Measurements from ENCODE around the gene EID1.
"Not testable (repeated sequence)": the region's sequence is repeated elsewhere in the genome, so short reads cannot be mapped to it uniquely, and the experiment has no call there.

Gene EID1

GRCh38 chr15:48877630-48878595 is at the start of gene EID1:
Gene EID1 (plus strand): TSS chr15:48878134. CDS start chr15:48878177, 43 bp downstream.
- DNase-seq (ENCODE audit: low read depth in 2 of 2), result peak; percentile 87 to 89

- no peak for DNase-seq (ENCODE audit: low read depth in 2 of 2)
Observed at GRCh38 chr15:48828471-48828870, 49.5 kb upstream of the EID1 start.

GRCh38 chr15:48828906-48829305 is 49.0 kb upstream of the EID1 start:
- DNase-seq (ENCODE audit: low read depth in 2 of 2), result no peak

- DNase-seq (ENCODE audit: low read depth in 2 of 2), result no peak
Observed at GRCh38 chr15:48832648-48833047, 45.3 kb upstream of the EID1 start.

GRCh38 chr15:48833526-48834239 is 44.3 kb upstream of the EID1 start:
- DNase-seq (ENCODE audit: low read depth in 2 of 2), result no peak

- no peak for DNase-seq (ENCODE audit: low read depth in 2 of 2)
Observed at GRCh38 chr15:48834756-48835155, 43.2 kb upstream of the EID1 start.

- DNase-seq (ENCODE audit: low read depth in 2 of 2), result no peak
Observed at GRCh38 chr15:48842501-48842900, 35.4 kb upstream of the EID1 start.

- no peak for DNase-seq (ENCODE audit: low read depth in 2 of 2)
Observed at GRCh38 chr15:48845123-48845522, 32.8 kb upstream of the EID1 start.

GRCh38 chr15:48850648-48851047 is 27.3 kb upstream of the EID1 start:
- DNase-seq (ENCODE audit: low read depth in 2 of 2), result no peak

- DNase-seq (ENCODE audit: low read depth in 2 of 2), result no peak
Observed at GRCh38 chr15:48851956-48852355, 26.0 kb upstream of the EID1 start.

- DNase-seq (ENCODE audit: low read depth in 2 of 2), result not testable (repeated sequence)
Observed at GRCh38 chr15:48854434-48854833, 23.5 kb upstream of the EID1 start.

- no peak for DNase-seq (ENCODE audit: low read depth in 2 of 2)
Observed at GRCh38 chr15:48855501-48856440, 22.2 kb upstream of the EID1 start.

GRCh38 chr15:48856942-48857341 is 21.0 kb upstream of the EID1 start:
- DNase-seq (ENCODE audit: low read depth in 2 of 2), result no peak

- DNase-seq (ENCODE audit: low read depth in 2 of 2), result no peak
Observed at GRCh38 chr15:48858401-48858800, 19.5 kb upstream of the EID1 start.

- DNase-seq (ENCODE audit: low read depth in 2 of 2), result no peak
Observed at GRCh38 chr15:48859426-48859825, 18.5 kb upstream of the EID1 start.

GRCh38 chr15:48861813-48862431 is 16.0 kb upstream of the EID1 start:
- peak; percentile 15 to 22 for DNase-seq (ENCODE audit: low read depth in 2 of 2)

GRCh38 chr15:48862705-48863104 is 15.2 kb upstream of the EID1 start:
- DNase-seq (ENCODE audit: low read depth in 2 of 2), result no peak

- no peak for DNase-seq (ENCODE audit: low read depth in 2 of 2)
Observed at GRCh38 chr15:48865370-48866079, 12.4 kb upstream of the EID1 start.

GRCh38 chr15:48866141-48866563 is 11.8 kb upstream of the EID1 start:
- DNase-seq (ENCODE audit: low read depth in 2 of 2), result no peak

GRCh38 chr15:48868023-48868422 is 9.9 kb upstream of the EID1 start:
- DNase-seq (ENCODE audit: low read depth in 2 of 2), result no peak

- DNase-seq (ENCODE audit: low read depth in 2 of 2), result no peak
Observed at GRCh38 chr15:48868536-48868935, 9.4 kb upstream of the EID1 start.
